ENCODE measurements around the gene MEIOB.

Gene MEIOB

DNA sequence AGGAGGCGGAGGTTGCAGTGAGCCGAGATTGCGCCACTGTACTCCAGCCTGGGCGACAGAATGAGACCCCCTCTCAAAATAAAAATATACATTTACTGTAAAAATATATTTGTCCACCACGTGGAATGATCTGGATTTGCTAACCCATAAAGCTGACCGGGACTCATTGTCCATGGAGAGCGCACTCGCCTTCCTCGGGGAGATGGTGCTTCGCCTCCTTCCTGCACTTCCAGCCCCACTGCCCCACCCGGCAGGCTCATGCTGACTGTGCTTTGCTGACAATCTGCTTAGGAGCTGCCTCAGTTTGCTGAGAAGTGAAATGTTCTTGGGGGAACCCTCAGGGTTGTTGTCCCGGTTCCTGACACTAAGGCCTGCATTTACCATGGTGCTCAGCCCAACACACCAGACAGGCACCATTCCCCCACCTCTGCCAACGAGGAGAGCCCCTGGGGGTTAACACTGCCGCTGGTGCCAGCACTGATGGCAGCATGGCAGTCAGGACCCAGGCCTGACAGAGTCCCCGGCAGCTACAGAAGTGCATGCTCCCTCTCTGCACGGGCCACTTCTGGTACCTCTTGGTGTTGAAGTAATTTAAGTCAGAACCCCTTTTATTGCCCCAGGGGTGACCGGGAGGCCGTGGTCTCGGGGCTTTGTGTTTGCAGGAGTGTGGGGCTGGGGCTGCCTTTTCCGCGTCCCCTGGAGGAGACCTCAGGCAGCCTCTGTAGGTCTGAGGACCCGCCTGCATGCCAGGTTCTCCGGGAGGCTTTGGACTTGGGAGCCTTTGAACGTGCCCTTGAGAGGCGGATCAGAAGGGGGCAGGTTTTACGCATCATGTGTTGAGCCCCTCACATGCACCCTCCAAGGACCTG, 86.8 kb downstream of the MEIOB start:
- H3K79me2 ChIP-seq (ENCODE audit: low read length), result peaks cover 65% of the 10 kb centered on the region
- no peaks in the 10 kb centered on the region for H3K9me3 ChIP-seq (replicated peaks; ENCODE audit: insufficient read depth, low read length)
- H3K9me2 ChIP-seq (replicated peaks; ENCODE audit: insufficient read depth, low read length), result no peaks in the 10 kb centered on the region
- H3F3A ChIP-seq (ENCODE audit: insufficient read depth, low read length), result peaks cover 17% of the 10 kb centered on the region; the same call in 1 of the 2 replicates
- H3K27me3 ChIP-seq (replicated peaks; ENCODE audit: insufficient read depth, low read length), result no peaks in the 10 kb centered on the region
- no peak overlapping the region for H3K9ac ChIP-seq (ENCODE audit: low read length)
- no peak for DNase-seq
- H4K20me1 ChIP-seq (ENCODE audit: insufficient read depth, low read length), result no peaks in the 10 kb centered on the region
- H3K4me3 ChIP-seq (ENCODE audit: low read length), result no peak overlapping the region
- H3K4me1 ChIP-seq (ENCODE audit: low read length), result peaks cover 4% of the 10 kb centered on the region; the same call in 1 of the 2 replicates
- TF ChIP-seq EZH2phosphoT487 (IDR thresholded peaks at IDR 0.05; ENCODE audit: low read length) (no peak), EZH2 (optimal IDR thresholded peaks at IDR 0.05; ENCODE audit: low read depth, low read length) (no peak)
- TF ChIP-seq, protein P1, sequence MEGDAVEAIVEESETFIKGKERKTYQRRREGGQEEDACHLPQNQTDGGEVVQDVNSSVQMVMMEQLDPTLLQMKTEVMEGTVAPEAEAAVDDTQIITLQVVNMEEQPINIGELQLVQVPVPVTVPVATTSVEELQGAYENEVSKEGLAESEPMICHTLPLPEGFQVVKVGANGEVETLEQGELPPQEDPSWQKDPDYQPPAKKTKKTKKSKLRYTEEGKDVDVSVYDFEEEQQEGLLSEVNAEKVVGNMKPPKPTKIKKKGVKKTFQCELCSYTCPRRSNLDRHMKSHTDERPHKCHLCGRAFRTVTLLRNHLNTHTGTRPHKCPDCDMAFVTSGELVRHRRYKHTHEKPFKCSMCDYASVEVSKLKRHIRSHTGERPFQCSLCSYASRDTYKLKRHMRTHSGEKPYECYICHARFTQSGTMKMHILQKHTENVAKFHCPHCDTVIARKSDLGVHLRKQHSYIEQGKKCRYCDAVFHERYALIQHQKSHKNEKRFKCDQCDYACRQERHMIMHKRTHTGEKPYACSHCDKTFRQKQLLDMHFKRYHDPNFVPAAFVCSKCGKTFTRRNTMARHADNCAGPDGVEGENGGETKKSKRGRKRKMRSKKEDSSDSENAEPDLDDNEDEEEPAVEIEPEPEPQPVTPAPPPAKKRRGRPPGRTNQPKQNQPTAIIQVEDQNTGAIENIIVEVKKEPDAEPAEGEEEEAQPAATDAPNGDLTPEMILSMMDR (IDR thresholded peaks at IDR 0.05; ENCODE audit: low read length), result no peak
- no peak overlapping the region for H2AFZ ChIP-seq (ENCODE audit: low read length)
- no peaks in the 10 kb centered on the region for H3K36me3 ChIP-seq (replicated peaks; ENCODE audit: insufficient read depth, low read length)
- no peak overlapping the region for H3K27ac ChIP-seq (ENCODE audit: low read length)
- H3K4me2 ChIP-seq (ENCODE audit: low read depth, low read length), result no peak overlapping the region
